Measurements from ENCODE around the gene PRRC1. TPM values are rescaled to one million over a fixed set of nuclear protein-coding genes. Genes with fewer than 3 reads are reported as not detected.

The PRRC1 gene
- total RNA-seq, 1 experiment from 2014 or later = 109 TPM

DNA sequence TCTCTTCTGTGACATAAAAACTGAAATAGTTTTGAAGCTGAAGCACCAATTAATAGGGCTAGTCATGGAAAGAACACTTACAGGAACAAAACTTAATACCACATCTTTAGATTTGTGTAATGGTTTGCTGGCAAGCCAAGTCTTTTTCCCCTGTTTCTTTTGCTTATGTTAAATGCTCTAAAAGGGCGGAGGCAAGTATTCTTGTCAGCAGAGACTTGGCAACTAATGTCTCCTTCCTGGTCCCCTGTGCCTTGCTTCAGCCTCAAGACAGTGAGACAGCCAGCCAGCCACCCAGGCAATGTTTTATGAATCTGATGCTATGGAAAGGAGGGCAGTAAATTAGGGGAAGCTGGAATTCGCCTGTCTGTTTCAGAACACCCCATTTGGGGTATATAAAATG is 45.7 kb downstream of the PRRC1 start:
- ChIA-PET CTCF (interaction anchor here (0.9 to 7.0 kb wide), 22 partner anchors 9 to 645 kb away, joined by 3 to 82 read pairs (median 5); no protein-coding TSS in a partner anchor), POLR2A (interaction anchor here (0.6 to 1.6 kb wide), 5 partner anchors 12 to 990 kb away, joined by 3 to 8 read pairs (median 3); no protein-coding TSS in a partner anchor)
- TF ChIP-seq, protein P1, sequence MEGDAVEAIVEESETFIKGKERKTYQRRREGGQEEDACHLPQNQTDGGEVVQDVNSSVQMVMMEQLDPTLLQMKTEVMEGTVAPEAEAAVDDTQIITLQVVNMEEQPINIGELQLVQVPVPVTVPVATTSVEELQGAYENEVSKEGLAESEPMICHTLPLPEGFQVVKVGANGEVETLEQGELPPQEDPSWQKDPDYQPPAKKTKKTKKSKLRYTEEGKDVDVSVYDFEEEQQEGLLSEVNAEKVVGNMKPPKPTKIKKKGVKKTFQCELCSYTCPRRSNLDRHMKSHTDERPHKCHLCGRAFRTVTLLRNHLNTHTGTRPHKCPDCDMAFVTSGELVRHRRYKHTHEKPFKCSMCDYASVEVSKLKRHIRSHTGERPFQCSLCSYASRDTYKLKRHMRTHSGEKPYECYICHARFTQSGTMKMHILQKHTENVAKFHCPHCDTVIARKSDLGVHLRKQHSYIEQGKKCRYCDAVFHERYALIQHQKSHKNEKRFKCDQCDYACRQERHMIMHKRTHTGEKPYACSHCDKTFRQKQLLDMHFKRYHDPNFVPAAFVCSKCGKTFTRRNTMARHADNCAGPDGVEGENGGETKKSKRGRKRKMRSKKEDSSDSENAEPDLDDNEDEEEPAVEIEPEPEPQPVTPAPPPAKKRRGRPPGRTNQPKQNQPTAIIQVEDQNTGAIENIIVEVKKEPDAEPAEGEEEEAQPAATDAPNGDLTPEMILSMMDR (IDR thresholded peaks at IDR 0.05; ENCODE audit: unreplicated experiment) = no peak
- Mint-ChIP-seq H3K36me3 (ENCODE audit: insufficient read depth, unreplicated experiment) (peaks cover 7% of the 10 kb centered on the region), H3K27ac (ENCODE audit: low read depth, unreplicated experiment) (no peak overlapping the region), H3K27me3 (ENCODE audit: insufficient read depth, unreplicated experiment) (peaks cover 6% of the 10 kb centered on the region), H3K9me3 (ENCODE audit: unreplicated experiment) (no peaks in the 10 kb centered on the region), H3K4me3 (ENCODE audit: unreplicated experiment) (no peak overlapping the region), H3K4me1 (ENCODE audit: insufficient read depth, unreplicated experiment) (peaks cover 3% of the 10 kb centered on the region)
- BruUV-seq (replicated peaks) = no TSS peak
- intact Hi-C loops (cut with micrococcal nuclease) = loop anchor here (5.0 to 10.0 kb wide), 3 partner anchors 314 to 1112 kb away; no protein-coding TSS in a partner anchor
- DNase-seq (ENCODE audit: unreplicated experiment) = no peak

- Mint-ChIP-seq H3K9me3 (ENCODE audit: unreplicated experiment) (no peaks in the 10 kb centered on the region), H3K36me3 (ENCODE audit: insufficient read depth, unreplicated experiment) (peaks cover 4% of the 10 kb centered on the region), H3K4me1 (ENCODE audit: insufficient read depth, unreplicated experiment) (peaks cover 5% of the 10 kb centered on the region), H3K4me3 (ENCODE audit: unreplicated experiment) (no peak overlapping the region), H3K27me3 (ENCODE audit: insufficient read depth, unreplicated experiment) (peaks cover 10% of the 10 kb centered on the region), H3K27ac (ENCODE audit: low read depth, unreplicated experiment) (no peak overlapping the region)
- no TSS peak for BruUV-seq (replicated peaks)
- TF ChIP-seq, protein P1 (IDR thresholded peaks at IDR 0.05; ENCODE audit: unreplicated experiment) = peak; percentile 77
- ChIA-PET CTCF (interaction anchor here (0.5 to 7.0 kb wide), 64 partner anchors 9 to 1843 kb away, joined by 3 to 82 read pairs (median 4); no protein-coding TSS in a partner anchor), POLR2A (interaction anchor here (0.7 to 1.3 kb wide), 4 partner anchors 190 to 810 kb away, joined by 3 to 8 read pairs (median 4); no protein-coding TSS in a partner anchor)
- DNase-seq (ENCODE audit: unreplicated experiment) = peak; percentile 89
- intact Hi-C loops (cut with micrococcal nuclease) = loop anchor here (1.0 to 10.0 kb wide), 7 partner anchors 182 to 1111 kb away; partner anchors contain the start of gene SLC12A2
These were observed 46.7 kb downstream of the PRRC1 start for GRCh38 chr5:127564002-127564769.

- no peak for DNase-seq (ENCODE audit: unreplicated experiment)
- H3K4me1 Mint-ChIP-seq (ENCODE audit: insufficient read depth, unreplicated experiment) = peaks cover 5% of the 10 kb centered on the region
- H3K27ac Mint-ChIP-seq (ENCODE audit: low read depth, unreplicated experiment) = no peak overlapping the region
- CTCF ChIA-PET = interaction anchor here (0.6 to 7.0 kb wide), 13 partner anchors 7 to 702 kb away, joined by 3 to 82 read pairs (median 5); no protein-coding TSS in a partner anchor
- no peaks in the 10 kb centered on the region for H3K9me3 Mint-ChIP-seq (ENCODE audit: unreplicated experiment)
- peaks cover 10% of the 10 kb centered on the region for H3K27me3 Mint-ChIP-seq (ENCODE audit: insufficient read depth, unreplicated experiment)
- intact Hi-C loops (cut with micrococcal nuclease) = loop anchor here (10.0 kb wide), 1 partner anchor 1109 kb away; no protein-coding TSS in a partner anchor
- POLR2A ChIA-PET = no interaction called here
- no peak overlapping the region for H3K4me3 Mint-ChIP-seq (ENCODE audit: unreplicated experiment)
- BruUV-seq (replicated peaks) = no TSS peak
- no peaks in the 10 kb centered on the region for H3K36me3 Mint-ChIP-seq (ENCODE audit: insufficient read depth, unreplicated experiment)
- TF ChIP-seq, protein P1 (IDR thresholded peaks at IDR 0.05; ENCODE audit: unreplicated experiment) = no peak
These were observed 48.3 kb downstream of the PRRC1 start for GRCh38 chr5:127565586-127566270.
